ENCODE measurements around the gene CELF4.

The CELF4 gene

GRCh38 chr18:37565101-37565976 is at the start of gene CELF4:
TSS of gene CELF4 (minus strand) at chr18:37565798.
- DNase-seq: peak; percentile 85

DNA sequence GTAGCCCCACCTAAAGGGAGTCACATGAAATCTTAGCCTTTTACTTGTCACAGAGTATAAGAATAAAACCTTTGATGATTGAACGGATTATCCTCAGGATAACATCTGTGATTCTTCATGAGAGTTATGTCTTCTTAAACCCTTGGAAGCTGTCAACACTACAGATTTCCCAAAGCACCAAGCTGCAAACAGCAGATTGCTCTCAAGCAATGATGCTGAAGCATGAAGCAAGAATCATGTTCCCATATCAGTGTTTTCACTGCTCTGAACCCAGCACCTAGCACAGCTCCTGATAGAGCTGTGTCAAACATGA is 47.6 kb upstream of the CELF4 start:
- no peak for DNase-seq

DNA sequence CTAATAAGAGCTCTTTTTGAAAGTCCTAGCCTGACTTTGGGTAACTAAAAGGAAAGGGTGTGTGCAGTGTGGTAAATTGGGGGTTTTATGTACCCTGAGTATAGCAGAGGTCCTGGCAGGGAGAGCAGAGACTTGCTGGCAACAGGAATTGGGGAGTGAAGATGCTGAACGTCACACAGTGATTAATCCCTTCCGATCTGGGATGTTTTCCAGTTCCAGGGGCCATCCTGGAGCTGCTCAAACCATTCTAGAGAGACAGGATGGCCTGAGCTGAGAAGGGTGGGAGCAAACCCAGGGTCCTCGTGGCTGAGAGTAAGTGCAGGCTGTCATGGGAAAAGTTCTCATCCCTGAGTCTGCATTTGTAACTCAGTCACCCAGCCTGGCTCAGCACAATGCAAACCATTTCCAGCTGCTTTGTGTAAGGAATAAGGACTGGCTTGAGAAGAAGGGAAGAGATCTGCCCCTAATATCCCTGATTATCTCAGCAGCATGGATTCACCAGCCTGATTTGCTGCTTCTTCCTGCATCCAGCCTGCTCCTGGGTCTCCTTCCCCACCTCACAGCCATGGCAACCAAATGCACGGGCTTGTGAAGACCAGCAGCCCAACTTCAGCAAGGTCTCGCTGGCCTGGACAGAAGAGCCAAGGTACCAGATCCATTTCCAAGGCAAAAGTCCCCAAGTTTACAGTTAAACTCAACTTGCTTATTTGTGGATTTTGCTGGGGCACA is 47.1 kb upstream of the CELF4 start:
- no peak for DNase-seq

- DNase-seq: no peak
These were observed 46.1 kb upstream of the CELF4 start for GRCh38 chr18:37611614-37612279.

DNA sequence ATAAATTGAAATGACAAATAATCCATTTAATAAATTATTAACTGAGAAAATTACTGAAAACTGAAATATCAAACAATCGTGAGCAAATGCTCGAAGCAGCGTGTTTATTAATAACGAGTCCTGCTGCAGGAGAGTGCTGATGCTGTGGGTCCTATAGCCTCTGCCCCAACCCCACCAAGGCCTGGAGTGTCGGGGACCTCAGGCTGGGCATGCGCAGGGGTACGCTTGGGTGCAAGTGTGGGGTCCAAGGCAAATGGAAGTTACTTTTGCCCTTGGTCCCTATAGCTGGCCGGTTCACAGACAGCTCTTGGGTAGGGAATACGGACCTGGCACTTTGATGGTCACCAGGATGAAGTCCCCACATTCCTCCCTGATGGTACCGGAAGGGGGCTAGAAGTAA is 43.3 kb upstream of the CELF4 start:
- DNase-seq: no peak

GRCh38 chr18:37607281-37607680 is 41.7 kb upstream of the CELF4 start:
- no peak for DNase-seq

DNA sequence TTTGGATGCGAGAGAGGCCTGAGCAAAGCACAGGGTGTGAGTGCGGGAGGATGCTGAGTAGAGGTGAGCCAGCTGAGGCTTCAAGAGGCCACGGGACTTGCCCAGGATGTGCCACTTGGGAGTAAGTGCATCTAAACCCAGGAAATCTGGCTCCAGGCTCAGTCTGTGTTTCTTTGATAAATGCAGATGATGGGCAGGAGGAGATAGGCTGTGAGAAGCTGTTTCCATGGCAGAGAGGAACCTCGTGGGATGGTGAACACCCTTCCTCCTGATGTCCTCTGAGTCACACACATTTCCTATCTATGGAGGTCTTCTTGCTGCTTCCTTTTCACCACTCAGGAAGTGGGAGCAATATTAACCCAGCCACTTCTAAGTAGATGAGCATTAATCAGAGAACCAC is 38.4 kb upstream of the CELF4 start:
- DNase-seq: no peak

DNA sequence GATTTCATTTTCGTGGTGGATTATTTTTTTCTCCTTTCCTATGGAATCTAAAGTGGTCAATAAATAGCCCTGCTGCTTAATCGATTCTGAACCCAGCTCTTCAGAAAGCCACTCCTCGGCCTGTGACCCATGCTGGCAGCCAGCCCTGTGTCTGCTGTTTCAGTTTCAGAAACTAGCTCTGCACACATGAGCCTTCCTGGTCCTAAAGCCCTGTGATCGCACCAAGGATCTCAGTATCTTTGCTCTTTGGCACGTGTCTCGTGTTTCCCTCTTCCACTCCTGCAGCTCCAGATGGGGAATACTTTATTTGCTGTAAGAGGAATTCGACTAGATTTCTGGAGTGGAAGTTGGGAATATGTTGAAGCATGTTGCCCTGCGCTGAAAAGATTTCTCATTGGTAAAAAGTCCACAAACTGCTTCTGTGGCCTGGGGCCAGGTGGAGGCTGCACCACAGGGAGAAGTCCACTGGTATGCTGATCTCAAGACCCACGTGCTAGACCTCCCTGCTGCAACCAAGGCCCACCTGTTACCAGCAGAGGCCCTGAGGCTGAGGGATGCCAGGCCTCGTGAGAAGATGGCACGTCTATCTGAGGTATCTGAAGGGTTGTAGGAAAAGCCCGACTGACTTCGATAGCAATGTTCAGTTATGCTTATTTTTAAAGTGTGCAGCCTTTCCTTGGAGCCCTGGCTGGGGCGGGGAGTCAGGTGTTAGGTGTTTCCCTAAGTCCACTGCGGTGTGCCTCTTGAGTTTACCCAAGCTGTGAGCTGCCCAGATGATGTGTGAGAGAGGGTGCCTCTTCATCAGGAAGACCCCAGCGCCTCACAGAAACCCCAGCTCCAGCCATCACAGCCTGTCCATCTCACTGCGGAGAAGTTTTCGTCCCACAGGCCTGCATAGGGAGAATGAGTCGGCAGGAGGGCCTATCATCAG is 33.6 kb upstream of the CELF4 start:
- DNase-seq: no peak

- DNase-seq: no peak
These were observed 32.8 kb upstream of the CELF4 start for GRCh38 chr18:37598396-37598795.

- DNase-seq: no peak
These were observed 24.7 kb upstream of the CELF4 start for GRCh38 chr18:37590346-37590745.

- DNase-seq: no peak
These were observed 22.7 kb upstream of the CELF4 start for GRCh38 chr18:37588289-37588688.

GRCh38 chr18:37586656-37587225 is 21.1 kb upstream of the CELF4 start:
- no peak for DNase-seq

GRCh38 chr18:37584952-37585695 is 19.5 kb upstream of the CELF4 start:
- DNase-seq: no peak

GRCh38 chr18:37584217-37584616 is 18.6 kb upstream of the CELF4 start:
- no peak for DNase-seq

GRCh38 chr18:37582261-37582660 is 16.7 kb upstream of the CELF4 start:
- no peak for DNase-seq

DNA sequence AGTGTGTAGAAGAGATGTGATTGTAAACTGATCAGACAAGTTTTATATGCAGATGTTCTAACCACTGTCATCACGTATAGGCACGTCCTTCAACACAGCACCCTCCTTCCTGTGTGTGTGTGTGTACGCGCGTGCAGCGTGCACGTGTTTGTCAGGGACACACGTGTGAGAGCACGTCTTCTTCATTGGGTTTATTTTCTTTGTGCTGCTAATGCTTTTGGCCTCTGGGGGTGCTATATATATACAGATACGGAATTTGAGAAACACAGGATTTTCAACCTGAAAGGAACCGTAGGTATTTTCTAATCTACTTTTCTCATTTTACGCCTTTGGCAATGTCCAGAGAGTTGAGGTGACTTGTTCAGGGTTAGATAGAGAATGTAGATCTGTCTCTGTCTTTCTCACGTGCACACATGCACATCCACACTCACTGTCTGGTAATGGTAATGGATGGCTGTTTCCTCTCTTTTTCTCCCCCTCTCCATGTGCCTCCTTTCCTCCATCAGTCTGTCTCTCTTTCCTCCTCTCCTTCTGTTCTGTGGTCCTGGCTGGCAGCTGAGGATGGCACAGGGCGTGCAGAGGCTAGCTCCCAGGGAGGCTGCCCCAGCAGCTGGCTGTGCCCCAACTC is 13.4 kb upstream of the CELF4 start:
- no peak for DNase-seq

- DNase-seq: no peak
These were observed 12.6 kb upstream of the CELF4 start for GRCh38 chr18:37578182-37578678.

DNA sequence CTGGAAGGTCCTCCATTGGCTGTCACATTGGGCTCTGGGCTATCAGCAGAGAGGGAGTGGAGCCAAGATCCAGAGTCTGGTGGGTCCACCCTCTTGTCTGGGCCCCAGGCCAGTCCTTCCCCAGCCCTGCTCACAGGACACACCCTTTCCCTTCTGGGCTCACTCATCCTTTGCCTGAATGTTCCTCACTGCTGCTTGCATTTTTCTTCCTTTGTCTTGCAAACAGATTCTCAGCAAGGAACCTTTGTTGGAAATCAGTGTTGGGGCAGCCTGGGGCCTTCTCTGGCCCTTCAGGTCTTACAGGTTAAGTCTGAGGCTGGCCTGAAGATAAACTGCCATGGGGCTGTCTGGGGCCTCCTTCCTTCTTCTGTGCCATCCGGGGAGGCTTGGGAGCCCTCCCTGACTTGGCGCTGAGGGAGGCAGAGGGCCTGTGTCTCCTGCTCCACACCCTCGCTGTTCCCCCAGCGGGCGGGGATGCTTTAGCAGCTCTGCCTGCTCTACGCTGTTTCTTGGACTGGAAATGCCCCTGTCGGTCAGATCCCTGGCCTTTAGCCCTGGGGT is 11.5 kb upstream of the CELF4 start:
- DNase-seq: no peak

- DNase-seq: peak; percentile 81
These were observed 10.0 kb upstream of the CELF4 start for GRCh38 chr18:37575646-37576045.

GRCh38 chr18:37574113-37574512 is 8.5 kb upstream of the CELF4 start:
- no peak for DNase-seq

- no peak for DNase-seq
These were observed 7.1 kb upstream of the CELF4 start for GRCh38 chr18:37572736-37573135.

All from NCI-H1105 (cell line).